Amniotic epithelial cell (primary cell): ENCODE results near the gene MTA2.
"Not testable (repeated sequence)": the region's sequence is repeated elsewhere in the genome, so short reads cannot be mapped to it uniquely, and the experiment has no call there.

ENCODE experiments used
- DNase-seq: peaks from one replicate; pipeline ENCODE4 v3.0.0-alpha.2; 2010; ENCODE audit warnings: low read depth

Gene MTA2

GRCh38 chr11:62566247-62566646 is 35.4 kb downstream of the MTA2 start:
- no peak for DNase-seq

GRCh38 chr11:62565100-62565802 is 36.4 kb downstream of the MTA2 start:
- no peak for DNase-seq

GRCh38 chr11:62561677-62562230 is 39.9 kb downstream of the MTA2 start:
- not testable (repeated sequence) for DNase-seq

GRCh38 chr11:62560566-62561103 is 41.0 kb downstream of the MTA2 start:
- peak; percentile 98 for DNase-seq

- DNase-seq: not testable (repeated sequence)
These were observed 42.0 kb downstream of the MTA2 start for GRCh38 chr11:62559626-62560025.

- no peak for DNase-seq
These were observed 42.5 kb downstream of the MTA2 start for GRCh38 chr11:62559204-62559603.

GRCh38 chr11:62558669-62559068 is 43.0 kb downstream of the MTA2 start:
- DNase-seq: no peak

- no peak for DNase-seq
These were observed 44.6 kb downstream of the MTA2 start for GRCh38 chr11:62556875-62557631.

- peak; percentile 95 for DNase-seq
These were observed 45.4 kb downstream of the MTA2 start for GRCh38 chr11:62556108-62556874.

GRCh38 chr11:62555464-62556107 is 46.1 kb downstream of the MTA2 start:
- DNase-seq: no peak

GRCh38 chr11:62554387-62555167 is 47.1 kb downstream of the MTA2 start:
- no peak for DNase-seq

- peak; percentile 81 for DNase-seq
These were observed 47.8 kb downstream of the MTA2 start for GRCh38 chr11:62553839-62554361.

- DNase-seq: peak; percentile 94
These were observed 48.4 kb downstream of the MTA2 start for GRCh38 chr11:62553080-62553838.

GRCh38 chr11:62552485-62553079 is 49.1 kb downstream of the MTA2 start:
- DNase-seq: no peak

GRCh38 chr11:62550478-62550877 is 51.2 kb downstream of the MTA2 start:
- DNase-seq: not testable (repeated sequence)

- DNase-seq: no peak
These were observed 52.9 kb downstream of the MTA2 start for GRCh38 chr11:62548545-62549335.

GRCh38 chr11:62547691-62548281 is 53.9 kb downstream of the MTA2 start:
- no peak for DNase-seq
